Vagina (tissue), 2 donors: ENCODE data around the gene PBX1. TPM values are rescaled to one million over a fixed set of nuclear protein-coding genes. Genes with fewer than 3 reads are reported as not detected.
A peak's percentile ranks its signal among the peaks of the same experiment; 100 is the strongest.

Experiments used
- DNase-seq, 2 donors: peaks; one replicate each; pipeline ENCODE4 v3.0.0-alpha.2; 2017; ENCODE audit errors: extremely low spot score in 2 of 2
- H3K27ac ChIP-seq: fragments of 200-600 bp; sonication (generic); one replicate; pipeline ENCODE4 v1.5.1; 2019
- H3K27me3 ChIP-seq: fragments of 200-600 bp; sonication (generic); one replicate; pipeline ENCODE4 v1.5.1; 2019
- H3K36me3 ChIP-seq, 2 donors: fragments of 200-600 bp; sonication (generic); one replicate each; pipeline ENCODE4 v1.5.1; 2017 to 2019
- H3K4me1 ChIP-seq: fragments of 200-600 bp; sonication (generic); one replicate; pipeline ENCODE4 v1.5.1; 2019
- H3K4me3 ChIP-seq, 2 donors: fragments of 200-600 bp; sonication (generic); 1 replicate in 1 of 2; 2 replicates in 1 of 2; pipeline ENCODE4 v1.5.1; 2016 to 2019
- H3K9me3 ChIP-seq: fragments of 200-600 bp; sonication (generic); one replicate; pipeline ENCODE4 v1.5.1; 2019
- CTCF ChIP-seq, 3 experiments: fragments of 450-650 bp in 2 of 3; fragments of 200-600 bp in 1 of 3; sonication (generic) in 1 of 3; IDR thresholded peaks; one replicate each; pipeline ENCODE4 v1.5.1; 2017 to 2019; ENCODE audit warnings: antibody characterized with exemption in 3 of 3, mild to moderate bottlenecking in 2 of 3, moderate library complexity in 2 of 3
- POLR2A ChIP-seq, 2 donors: fragments of 450-650 bp; IDR thresholded peaks; one replicate each; pipeline ENCODE4 v1.6.1; 2017; ENCODE audit warnings: antibody characterized with exemption in 2 of 2, mild to moderate bottlenecking in 2 of 2, moderate library complexity in 2 of 2
- POLR2AphosphoS5 ChIP-seq, 2 donors: sonication (generic); formaldehyde crosslinking; IDR thresholded peaks; one replicate each; pipeline ENCODE4 v1.9.0; 2017; ENCODE audit warnings: antibody characterized with exemption in 2 of 2, mild to moderate bottlenecking in 2 of 2, low read depth in 1 of 2; ENCODE audit not compliant: insufficient read depth in 1 of 2
- intact Hi-C: fragments of 100-400 bp; cut with DNase I; formaldehyde crosslinking; loops from one replicate; pipeline ENCODE4 v1.15.1; 2023
- total RNA-seq: library from RNA; depleted of rRNA; stranded (reverse); fragments of >200 nt; gene quantifications from one replicate; pipeline ENCODE4 v1.2.3, GENCODE V29; 2016

The PBX1 gene
- total RNA-seq, 1 donor from 2014 or later = 69.0 TPM

GRCh38 chr1:164611754-164612642, 53.0 kb downstream of the PBX1 start:
- Histone ChIP-seq H3K4me3 (no peak overlapping the region), H3K27ac (peak overlapping the region; percentile 51), H3K27me3 (no peaks in the 10 kb centered on the region), H3K4me1 (peaks cover 100% of the 10 kb centered on the region), H3K9me3 (no peaks in the 10 kb centered on the region), H3K36me3 (no peaks in the 10 kb centered on the region)
- DNase-seq = no peak
- intact Hi-C loops = loop anchor here (10.0 kb wide), 2 partner anchors 47 to 1077 kb away; no protein-coding TSS in a partner anchor
- TF ChIP-seq CTCF (IDR thresholded peaks at IDR 0.05) = no peak
- TF ChIP-seq POLR2A (IDR thresholded peaks at IDR 0.05) = no peak
- TF ChIP-seq POLR2AphosphoS5 (IDR thresholded peaks at IDR 0.05; ENCODE audit: insufficient read depth in 1 of 2, low read depth in 1 of 2) = no peak

DNA sequence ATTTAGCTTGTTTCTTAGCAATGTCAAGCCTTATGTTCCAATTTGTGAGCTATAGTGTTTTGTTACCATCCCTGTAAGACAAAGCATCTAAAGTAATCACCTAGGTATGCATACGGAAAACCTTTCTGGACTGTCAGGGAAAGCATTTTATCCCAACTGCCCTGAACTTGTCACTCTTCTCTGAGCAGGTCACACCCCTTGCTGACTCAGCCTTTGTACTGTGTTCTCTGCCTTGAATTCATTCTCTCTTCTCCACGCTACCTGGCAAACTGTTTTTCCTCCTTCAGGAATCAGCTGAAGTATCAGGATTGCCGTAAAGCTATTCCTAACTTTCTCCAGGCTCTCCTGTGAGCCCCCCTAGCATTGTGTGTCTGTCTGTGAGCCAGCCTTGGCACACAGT, 54.2 kb downstream of the PBX1 start:
- H3K9me3 ChIP-seq = no peaks in the 10 kb centered on the region
- no peak for DNase-seq
- H3K36me3 ChIP-seq = no peaks in the 10 kb centered on the region
- no peak overlapping the region for H3K4me3 ChIP-seq
- TF ChIP-seq POLR2A (IDR thresholded peaks at IDR 0.05) (no peak), POLR2AphosphoS5 (IDR thresholded peaks at IDR 0.05; ENCODE audit: insufficient read depth in 1 of 2, low read depth in 1 of 2) (peak in 1 of 2 donors; percentile 58)
- no peaks in the 10 kb centered on the region for H3K27me3 ChIP-seq
- peaks cover 100% of the 10 kb centered on the region for H3K4me1 ChIP-seq
- peak overlapping the region; percentile 51 for H3K27ac ChIP-seq
- intact Hi-C loops = loop anchor here (10.0 kb wide), 2 partner anchors 48 to 1078 kb away; no protein-coding TSS in a partner anchor

- H3K36me3 ChIP-seq = no peaks in the 10 kb centered on the region
- H3K4me1 ChIP-seq = peaks cover 100% of the 10 kb centered on the region
- no peak overlapping the region for H3K4me3 ChIP-seq
- intact Hi-C loops = loop anchor here (10.0 kb wide), 2 partner anchors 50 to 1080 kb away; no protein-coding TSS in a partner anchor
- no peaks in the 10 kb centered on the region for H3K9me3 ChIP-seq
- no peak for DNase-seq
- H3K27ac ChIP-seq = peak overlapping the region; percentile 47
- H3K27me3 ChIP-seq = no peaks in the 10 kb centered on the region
- TF ChIP-seq CTCF (IDR thresholded peaks at IDR 0.05) = no peak
- no peak for TF ChIP-seq POLR2A (IDR thresholded peaks at IDR 0.05)
- TF ChIP-seq POLR2AphosphoS5 (IDR thresholded peaks at IDR 0.05; ENCODE audit: insufficient read depth in 1 of 2, low read depth in 1 of 2) = no peak
Observed at GRCh38 chr1:164614316-164614715, 55.3 kb downstream of the PBX1 start.

- DNase-seq = no peak
- intact Hi-C loops = loop anchor here (10.0 kb wide), 2 partner anchors 53 to 1083 kb away; no protein-coding TSS in a partner anchor
- no peaks in the 10 kb centered on the region for H3K27me3 ChIP-seq
- no peaks in the 10 kb centered on the region for H3K9me3 ChIP-seq
- peak overlapping the region; percentile 48 for H3K27ac ChIP-seq
- no peak overlapping the region for H3K4me3 ChIP-seq
- H3K4me1 ChIP-seq = peaks cover 95% of the 10 kb centered on the region
- TF ChIP-seq CTCF (IDR thresholded peaks at IDR 0.05) = peak in 2 of 3 experiments; percentile 9 to 32
- TF ChIP-seq POLR2A (IDR thresholded peaks at IDR 0.05) = no peak
- H3K36me3 ChIP-seq = no peaks in the 10 kb centered on the region
Observed at GRCh38 chr1:164617377-164618201, 58.6 kb downstream of the PBX1 start.

GRCh38 chr1:164618202-164618564, 59.2 kb downstream of the PBX1 start:
- no peaks in the 10 kb centered on the region for H3K9me3 ChIP-seq
- no peak for DNase-seq
- peak overlapping the region; percentile 48 for H3K27ac ChIP-seq
- no peaks in the 10 kb centered on the region for H3K36me3 ChIP-seq
- H3K27me3 ChIP-seq = no peaks in the 10 kb centered on the region
- H3K4me3 ChIP-seq = no peak overlapping the region
- intact Hi-C loops = loop anchor here (10.0 kb wide), 2 partner anchors 53 to 1083 kb away; no protein-coding TSS in a partner anchor
- peaks cover 95% of the 10 kb centered on the region for H3K4me1 ChIP-seq
- TF ChIP-seq POLR2A (IDR thresholded peaks at IDR 0.05) (no peak), CTCF (IDR thresholded peaks at IDR 0.05) (no peak), POLR2AphosphoS5 (IDR thresholded peaks at IDR 0.05; ENCODE audit: insufficient read depth in 1 of 2, low read depth in 1 of 2) (no peak)
